Lung microvascular endothelial cell (primary cell): Measurements from ENCODE around the gene HCN1. TPM values are rescaled to one million over a fixed set of nuclear protein-coding genes. Genes with fewer than 3 reads are reported as not detected.
A peak's percentile ranks its signal among the peaks of the same experiment; 100 is the strongest.
"Not testable (repeated sequence)": the region's sequence is repeated elsewhere in the genome, so short reads cannot be mapped to it uniquely, and the experiment has no call there.

Experiments
- DNase-seq, 2 donors: peaks; one replicate each; pipeline versions ENCODE4 v3.0.0 to v3.0.0-alpha.2; 2010; ENCODE audit warnings: low read depth in 2 of 2
- total RNA-seq: library from RNA; depleted of rRNA; stranded (reverse); fragments of >200 nt; gene quantifications from 2 replicates; pipeline ENCODE4 v1.2.1, GENCODE V29; 2014

Gene HCN1
- total RNA-seq, 1 donor from 2014 or later, result not detected

DNA sequence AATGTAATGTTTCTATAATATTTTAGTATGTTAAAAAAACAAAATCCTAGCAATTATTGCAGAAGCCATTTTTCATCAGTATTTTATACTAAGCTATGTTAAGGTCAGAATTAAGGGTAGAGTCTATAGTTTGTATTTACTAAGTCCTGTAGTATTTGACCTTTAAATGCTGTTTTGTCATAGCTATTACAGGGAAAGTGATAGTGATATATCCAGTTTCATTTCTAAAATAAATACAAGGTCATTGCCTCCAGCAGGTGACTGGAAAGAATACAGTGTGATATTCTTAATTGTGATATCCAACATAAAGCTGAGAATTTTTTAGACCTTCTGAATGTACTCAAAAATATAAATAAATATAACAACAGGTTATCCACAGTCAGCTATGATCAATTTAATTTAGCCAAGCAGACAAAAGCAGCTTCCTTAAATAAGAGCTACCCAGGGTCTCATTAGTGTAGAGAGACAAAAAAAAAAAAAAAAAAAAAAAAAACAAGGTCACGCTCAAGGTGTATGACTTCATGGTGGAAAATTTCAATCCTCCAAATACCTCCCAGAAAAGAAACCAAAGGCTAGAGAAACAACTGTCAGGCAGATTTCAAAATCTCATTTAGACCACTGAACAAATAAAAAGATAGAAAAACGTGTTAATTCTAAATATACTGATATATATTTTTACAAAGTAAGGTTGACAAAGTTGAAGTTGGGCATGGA lies 278.7 kb downstream of the HCN1 start:
- DNase-seq, result no peak

DNA sequence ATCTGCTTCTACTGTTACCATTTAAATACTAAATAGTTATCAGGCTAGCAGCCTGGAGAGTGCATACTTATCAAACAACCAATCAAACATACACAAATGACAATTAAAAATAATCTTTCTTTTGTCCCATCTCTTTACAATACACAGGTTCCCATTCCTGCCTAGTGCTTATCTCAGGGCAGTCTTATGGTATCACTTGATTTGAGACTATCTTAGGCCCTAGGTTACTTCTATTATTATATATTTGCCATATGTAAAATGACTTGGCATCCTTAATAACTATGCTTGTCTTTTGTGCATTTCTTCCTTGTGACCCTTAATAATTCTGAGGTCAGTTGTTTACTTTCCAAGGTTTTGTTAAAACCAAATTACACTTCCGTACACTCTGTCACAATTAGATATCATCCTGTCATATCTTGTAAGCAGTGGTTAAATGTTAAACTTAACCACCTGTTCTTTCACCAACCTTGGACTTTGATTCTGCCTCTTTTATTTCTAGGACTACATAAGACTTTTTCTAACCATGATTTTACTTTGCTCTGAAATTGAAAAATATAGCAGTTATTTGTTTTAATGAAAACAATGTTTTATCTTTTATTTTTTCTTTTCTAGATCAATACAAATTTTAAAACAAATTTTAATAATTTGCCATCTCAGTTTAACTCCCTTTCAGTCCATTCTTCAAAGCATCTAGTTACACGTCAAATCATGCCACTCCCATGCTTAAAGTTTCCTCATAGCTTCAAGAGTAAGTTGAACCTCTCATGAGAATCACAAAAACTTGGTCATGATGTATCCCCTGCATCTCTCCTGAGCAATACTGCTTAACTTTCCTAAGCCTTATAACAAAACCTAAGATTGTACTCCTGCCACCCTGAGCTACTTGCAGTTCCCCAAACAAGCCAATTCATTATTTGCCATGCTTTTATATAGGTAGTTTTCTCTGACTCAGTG lies 281.3 kb downstream of the HCN1 start:
- no peak for DNase-seq

DNA sequence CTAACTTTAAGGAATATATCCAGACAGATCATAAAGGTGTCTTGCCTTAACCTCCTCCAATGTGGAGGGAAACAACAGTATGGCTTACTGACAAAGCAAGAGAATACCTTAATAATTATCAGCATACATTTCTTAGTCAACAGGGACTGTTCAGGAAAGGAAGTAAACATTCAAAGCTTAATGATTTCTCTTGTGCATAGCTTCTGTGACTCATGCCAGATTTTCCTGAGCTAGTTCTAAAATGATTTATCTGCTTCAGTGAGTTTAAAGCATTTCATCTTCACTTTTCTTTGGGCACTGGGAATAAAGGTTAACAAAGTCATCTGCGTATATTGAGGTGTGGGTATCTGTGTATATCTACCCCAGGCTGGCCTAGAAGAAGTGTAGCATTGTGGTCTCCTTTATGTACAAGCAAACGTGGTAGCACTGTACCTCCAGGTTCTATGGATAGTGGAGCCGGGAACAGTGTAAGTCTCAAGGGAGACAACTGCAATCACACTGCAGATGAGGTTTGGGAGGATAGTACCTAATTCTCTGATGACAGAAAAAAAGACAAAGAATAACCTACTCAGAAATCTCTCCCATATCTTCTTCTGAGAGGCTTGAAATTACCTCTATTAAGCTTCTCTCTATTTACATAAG lies 284.1 kb downstream of the HCN1 start:
- DNase-seq, result peak in 1 of 2 donors; percentile 0

DNA sequence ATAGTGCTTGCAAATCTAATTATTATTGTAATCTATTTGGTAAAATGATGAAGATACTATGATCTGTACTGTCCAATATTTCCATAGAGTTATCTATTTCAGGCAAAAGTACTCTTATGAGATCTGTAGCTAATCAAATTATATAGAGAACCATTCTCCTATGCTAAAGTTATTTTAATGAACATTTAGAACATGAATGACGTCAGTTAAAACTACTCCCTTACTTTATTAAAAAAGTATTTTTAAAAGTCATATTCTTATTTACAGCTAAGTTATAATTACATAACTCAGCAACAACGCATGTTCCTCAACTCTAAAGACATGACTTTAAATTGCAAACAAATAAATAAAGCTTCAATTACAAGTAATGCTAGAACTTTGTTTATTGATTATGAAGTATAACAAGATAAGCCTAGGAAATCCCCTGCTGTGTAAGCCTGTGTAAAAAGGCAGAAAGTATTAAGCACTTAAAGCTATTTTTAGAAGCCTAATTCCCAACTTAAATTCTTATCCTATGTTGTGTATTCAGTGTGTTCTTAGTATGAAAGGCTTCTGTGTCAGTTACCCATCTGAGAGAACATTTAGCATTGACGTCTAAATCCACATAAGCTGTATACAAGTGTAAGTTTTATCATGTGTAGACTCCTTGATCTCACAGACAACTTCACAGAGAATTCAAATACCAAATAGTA lies 285.7 kb downstream of the HCN1 start:
- DNase-seq, result no peak

DNA sequence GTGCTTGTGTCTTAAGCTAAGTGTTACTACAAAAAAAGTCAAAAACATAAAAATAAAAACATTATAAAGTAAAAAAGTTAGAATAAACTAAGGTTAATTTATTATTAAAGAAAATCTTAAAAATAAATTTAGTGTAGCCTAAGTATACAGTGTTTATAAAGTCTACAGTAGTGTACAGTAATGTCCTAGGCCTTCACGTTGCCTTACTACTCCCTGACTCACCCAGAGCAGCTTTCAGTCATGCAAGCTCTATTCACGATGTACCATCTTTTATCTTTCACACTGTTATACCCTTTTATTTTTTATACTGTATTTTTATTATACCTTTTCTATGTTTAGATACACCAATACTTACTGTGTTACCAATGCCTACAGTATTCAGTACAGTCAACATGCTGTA lies 288.1 kb downstream of the HCN1 start:
- DNase-seq, result no peak

DNA sequence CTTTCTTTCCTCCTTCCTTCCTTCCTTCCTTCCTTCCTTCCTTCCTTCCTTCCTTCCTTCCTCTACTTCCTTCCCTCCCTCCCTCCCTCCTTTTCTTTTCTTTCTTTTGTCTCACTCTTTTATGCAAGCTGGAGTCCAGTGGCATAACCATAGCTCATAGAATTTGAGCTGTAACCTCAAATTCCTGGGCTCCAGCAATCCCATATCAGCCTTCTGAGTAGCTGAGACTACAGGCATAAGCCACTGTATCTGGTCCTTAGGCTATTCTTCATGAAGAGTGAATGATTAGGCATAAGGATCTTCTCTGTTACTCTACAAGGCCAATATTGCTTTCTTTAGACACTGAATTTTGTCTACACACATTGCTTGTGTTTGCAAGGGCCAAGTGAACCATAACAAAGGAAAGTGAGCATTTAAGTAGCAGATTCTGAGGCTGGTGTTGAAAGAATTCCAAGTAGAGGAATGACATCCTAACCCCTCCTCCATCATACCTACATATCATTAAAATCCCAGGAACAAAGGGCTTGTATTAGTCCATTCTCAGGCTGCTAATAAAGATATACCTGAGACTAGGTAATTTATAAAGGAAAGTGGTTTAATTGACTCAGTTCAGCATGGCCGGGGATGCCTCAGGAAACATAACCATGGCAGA lies 293.2 kb downstream of the HCN1 start:
- no peak for DNase-seq

DNA sequence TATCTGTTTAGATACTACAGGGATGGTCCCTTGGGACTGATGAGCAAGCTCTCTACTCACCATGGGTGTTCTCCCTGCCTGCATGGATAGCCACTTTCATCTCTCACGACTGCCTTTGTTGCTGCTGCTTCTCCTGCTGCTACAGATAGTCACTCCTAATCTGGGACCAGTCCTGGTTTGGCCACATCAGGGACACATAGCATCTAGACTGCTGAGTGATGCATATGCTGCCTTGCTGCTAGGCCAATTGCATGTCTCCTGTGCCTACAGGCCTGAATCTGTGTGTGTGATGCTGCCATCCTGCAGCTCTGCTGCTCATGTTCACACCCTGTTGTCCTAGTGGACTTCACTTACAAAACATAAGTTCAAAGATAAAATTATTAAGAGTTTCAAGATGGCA lies 297.1 kb downstream of the HCN1 start:
- no peak for DNase-seq

DNA sequence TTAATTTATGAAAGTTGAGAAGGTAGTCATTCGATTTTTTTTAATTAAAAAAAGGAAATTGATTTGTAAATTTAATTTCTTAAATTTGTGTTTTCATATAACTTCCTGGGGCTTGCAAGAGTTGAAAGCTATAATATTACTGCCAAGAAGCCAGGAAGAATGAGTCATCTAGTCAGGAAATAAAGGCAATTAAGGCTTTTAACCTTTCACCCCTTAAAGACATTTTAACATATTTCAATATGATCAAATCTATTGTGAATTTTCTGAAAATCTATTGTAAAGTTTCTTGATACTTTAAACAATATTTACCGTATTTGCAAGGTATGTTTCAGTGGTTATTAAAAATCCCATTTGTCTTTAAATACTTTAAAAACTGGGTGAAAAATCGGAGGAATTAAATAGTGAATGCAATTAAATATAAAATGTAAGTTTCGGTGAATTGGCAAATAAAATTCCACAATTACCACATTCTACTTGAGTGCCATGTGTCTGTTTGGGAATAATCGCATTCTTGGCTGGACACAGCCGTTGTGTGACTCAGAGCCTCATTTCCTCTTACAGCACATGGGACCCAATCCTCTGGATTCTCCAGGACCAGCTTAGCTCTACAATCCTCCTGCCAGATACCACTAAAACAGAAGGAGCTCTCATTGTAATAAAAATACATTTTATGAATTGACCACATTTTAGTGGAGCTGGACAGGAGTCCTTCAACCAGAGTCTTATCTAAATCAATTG lies 310.7 kb downstream of the HCN1 start:
- DNase-seq, result peak; percentile 50 to 77

DNA sequence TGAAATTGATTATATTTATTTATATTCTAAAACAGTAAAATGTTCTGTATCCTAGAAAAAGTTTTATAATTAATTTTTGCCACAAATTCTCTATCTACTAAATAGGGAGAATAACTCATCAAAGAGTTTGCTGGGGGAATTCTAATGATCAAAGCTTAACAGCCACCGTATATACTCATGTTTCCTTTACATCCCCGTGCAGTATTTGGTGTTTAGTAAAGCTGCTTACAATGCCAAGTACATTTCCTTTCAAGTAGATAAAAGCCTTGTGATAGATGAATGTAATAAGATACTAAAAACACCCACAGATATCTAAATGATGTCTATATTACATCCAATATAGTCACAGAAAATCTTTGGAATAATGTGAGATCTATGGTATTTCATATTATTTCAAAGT lies 312.2 kb downstream of the HCN1 start:
- DNase-seq, result no peak

DNA sequence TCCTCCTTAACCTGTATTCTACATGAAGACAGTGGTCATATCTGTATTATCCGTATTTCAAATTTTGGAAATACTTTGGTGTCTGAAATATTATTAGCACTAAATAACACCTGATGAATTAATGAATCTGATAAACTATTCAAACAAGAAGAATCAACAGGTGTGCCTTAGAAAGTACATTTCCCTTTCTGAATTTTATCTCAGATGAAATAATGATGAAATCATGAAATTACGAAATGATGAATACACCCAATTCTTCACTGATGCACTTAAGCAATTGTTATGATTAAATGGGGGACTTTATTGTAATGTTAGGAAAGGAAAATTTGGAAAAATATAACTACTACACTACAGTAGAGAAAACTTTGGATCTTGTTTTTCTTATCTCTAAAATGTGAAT lies 313.6 kb downstream of the HCN1 start:
- no peak for DNase-seq

DNA sequence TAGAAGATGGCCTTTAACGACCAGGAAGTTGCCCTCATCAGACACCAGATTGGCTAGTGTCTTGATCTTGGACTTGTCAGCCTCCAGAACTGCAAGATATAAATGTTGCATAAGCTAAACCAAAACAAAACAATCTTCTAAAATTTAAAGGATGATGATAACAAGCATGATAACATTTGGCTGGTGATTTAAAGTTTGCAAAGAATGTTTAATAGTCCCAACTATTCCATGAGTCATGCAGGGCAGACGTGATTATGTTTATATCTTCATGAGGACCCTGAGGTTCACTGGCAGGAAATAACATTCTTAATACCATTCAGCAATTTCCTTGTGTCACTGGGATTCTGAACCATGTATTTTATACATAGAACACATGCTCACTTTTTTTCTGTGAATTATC lies 319.8 kb downstream of the HCN1 start:
- DNase-seq, result peak in 1 of 2 donors; percentile 3

DNA sequence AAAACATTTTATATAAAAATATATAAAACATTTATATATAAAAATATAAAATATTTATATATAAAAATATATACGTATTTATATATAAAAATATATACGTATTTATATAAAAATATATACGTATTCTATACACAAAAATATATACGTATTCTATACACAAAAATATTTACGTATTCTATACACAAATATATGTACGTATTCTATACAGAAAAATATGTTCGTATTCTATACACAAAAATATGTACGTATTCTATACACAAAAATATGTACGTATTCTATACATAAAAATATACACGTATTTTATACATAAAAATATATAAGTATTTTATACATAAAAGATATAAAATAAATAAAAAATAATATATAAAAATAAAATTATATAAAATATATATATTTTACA lies 323.6 kb downstream of the HCN1 start:
- DNase-seq, result no peak

DNA sequence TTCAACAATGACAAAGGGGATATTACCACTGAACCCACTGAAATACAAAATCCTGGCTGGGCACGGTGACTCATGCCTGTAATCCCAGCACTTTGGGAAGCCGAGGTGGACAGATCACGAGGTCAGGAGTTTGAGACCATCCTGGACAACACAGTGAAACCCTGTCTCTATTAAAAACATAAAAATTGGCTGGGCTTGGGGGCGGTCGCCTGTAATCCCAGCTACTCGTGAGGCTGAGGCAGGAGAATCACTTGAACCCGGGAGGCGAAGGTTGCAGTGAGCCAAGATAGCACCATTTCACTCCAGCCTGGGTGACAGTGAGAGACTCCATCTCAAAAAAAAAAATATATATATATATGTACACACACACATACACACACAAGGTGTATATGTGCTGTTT lies 324.8 kb downstream of the HCN1 start:
- not testable (repeated sequence) for DNase-seq

DNA sequence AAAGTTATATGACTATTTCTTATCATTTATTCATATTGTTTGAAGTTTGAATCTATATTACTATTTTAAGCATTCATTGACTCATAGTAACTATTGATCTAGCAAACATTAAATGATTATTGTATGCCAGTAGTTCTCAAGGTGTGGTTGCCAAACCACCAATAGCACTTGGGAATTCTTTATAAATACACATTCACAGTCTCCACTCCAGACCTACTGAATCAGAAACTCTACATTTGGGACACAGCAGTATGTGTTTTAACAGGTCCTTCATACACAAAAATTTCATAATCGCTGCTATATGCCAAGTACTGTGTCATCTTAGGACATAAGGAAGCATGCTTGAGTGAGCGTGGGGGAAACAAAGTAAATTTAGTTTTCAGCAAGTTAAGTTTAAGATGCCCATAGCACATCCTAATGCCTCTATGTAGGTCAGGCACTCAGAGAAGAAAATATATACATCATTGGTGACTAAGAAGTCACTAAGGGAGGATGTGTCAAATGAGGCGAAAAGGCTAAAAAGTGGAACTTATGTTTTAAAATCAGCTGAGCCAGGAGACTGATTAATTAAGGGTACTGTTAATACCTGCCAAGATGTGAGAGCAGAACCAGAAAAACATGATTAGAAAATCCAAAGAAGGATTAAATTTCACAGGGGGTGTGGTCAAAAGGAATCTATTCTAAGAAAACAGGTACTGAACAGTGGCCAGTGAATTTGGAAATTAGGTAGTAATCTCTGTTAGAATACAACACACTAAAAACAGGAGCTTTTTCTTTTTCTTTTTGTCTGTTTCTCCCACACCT lies 340.8 kb downstream of the HCN1 start:
- no peak for DNase-seq

DNA sequence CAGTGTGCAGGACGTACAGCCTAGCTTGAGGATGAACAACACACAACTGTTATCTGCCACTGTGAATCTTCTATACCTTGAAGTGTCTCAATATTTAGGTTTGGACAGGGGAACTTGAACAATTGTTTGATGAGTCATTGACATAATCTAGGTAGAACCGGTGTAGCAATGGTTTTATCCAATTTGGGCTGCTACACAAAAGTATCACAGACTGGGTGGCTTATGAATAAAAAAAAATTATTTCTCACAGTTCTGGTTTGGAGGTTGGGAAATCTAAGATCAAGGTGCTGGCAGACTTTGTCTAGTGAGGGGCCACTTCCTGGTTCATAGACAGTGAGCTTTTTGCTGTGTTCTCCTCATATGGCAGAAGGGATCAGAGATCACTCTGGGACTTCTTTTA lies 359.7 kb downstream of the HCN1 start:
- DNase-seq, result no peak

DNA sequence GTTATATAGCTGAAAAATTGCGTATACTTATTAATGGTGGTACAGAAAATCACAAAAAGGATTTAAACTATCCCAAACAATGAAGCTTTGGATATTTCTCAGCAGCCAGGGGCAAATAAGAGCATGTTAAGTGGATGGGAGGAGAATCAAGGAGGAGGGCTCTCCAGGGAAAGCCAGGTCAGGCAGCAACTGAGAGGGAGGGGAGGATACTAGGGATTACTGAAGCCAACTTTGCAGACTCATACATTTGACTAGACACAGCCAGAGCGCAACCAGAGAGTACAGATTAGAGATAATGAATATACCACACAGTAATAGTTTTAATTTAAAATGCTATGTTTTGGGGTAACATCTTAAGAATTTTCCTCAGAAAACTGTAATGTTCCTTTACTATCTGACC lies 360.2 kb downstream of the HCN1 start:
- no peak for DNase-seq

DNA sequence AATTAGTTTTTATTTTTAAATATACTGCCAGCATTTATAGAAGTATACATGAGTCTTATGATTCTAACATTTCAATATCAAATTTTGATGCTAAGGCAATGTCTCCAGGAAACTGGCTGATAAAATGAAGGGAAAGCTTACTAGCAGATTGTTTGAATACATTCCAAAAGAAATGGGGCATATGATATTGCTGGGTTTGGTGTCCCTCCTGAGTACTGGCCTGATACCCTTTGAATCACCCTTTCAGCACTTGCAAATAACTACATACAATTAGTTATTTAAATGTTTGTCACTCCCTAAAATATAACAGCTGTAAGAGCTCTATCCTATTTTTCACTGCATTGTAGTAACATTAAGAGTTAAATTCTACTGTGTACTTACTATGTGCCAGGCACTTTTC lies 360.8 kb downstream of the HCN1 start:
- no peak for DNase-seq

DNA sequence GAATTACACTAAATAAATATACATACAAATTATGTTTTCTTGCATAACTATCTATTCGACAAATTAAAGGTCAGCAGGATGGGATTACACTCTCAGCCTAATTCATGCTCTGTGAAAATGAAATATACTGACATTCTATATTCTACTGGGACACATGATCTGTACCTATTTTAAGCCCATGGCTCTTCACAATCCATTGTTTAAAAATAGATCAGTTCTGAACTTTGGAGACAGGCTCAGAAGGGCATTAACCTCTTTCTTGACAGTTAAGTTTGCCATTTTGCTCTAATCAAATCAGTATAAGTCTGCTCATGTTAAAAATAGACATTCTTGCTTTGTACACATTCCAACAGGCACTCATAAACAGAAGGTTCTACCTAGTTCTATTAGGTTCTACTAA lies 361.2 kb downstream of the HCN1 start:
- DNase-seq, result no peak

DNA sequence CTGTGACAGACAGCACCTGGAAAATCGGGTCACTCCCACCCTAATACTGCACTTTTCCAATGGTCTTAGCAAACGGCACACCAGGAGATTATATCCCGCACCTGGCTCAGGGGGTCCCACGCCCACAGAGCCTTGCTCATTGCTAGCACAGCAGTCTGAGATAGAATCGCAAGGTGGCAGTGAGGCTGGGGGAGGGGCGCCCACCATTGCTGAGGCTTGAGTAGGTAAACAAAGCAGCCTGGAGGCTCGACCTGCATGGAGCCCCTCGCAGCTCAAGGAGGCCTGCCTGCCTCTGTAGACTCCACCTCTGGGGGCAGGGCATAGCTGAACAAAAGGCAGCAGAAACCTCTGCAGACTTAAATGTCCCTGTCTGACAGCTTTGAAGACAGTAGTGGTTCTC lies 383.6 kb downstream of the HCN1 start:
- DNase-seq, result not testable (repeated sequence)

DNA sequence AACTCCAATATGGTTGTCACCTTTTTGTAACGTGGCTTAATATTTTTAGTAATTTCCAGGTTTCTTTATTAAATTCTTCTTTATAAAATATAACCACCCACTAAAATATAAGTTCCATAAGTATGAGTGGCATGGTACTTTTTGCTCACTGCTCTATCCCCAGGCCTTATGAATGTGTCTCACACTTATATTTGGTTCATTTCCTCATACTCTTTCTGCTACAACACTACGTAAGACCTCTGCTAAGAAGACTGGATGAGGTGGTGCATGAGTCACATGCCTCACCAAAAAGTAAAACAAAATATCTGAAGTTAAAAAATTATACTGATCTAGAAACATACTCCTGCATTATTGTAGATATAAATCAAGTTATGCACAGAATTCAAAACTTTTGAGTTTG lies 400.9 kb downstream of the HCN1 start:
- no peak for DNase-seq
